ENCODE results near the gene STARD7. TPM values are rescaled to one million over a fixed set of nuclear protein-coding genes. Genes with fewer than 3 reads are reported as not detected.

Gene STARD7
- total and polyA plus RNA-seq, 10 of the 15 experiments (the other 5 are each of a cell fraction or from before 2014, with no cell fraction given) = 85.4 to 237 (median 153) TPM

DNA sequence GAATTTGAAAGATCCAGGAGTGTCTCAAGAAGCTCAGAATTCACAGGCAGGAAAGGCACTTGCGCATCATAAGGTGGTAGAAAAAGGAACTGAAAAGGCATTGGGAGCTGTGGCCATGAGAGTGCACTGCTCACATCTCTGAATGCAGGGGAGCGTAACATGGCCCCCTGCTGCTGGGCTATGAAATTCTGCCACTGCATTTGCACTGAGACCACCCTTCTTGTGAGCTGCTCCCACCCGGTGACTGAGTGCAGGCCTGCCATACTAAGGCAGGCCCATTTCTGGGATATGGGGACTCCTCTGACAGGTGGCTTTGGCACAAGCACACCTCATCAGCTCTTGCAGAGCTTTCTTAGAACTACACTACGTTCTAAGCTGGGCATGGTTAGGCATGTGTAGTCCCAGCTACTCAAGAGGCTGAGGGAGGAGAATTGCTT is 25.3 kb upstream of the STARD7 start (continued):
- TF ChIP-seq MEF2B (IDR thresholded peaks at IDR 0.05; ENCODE audit: partially characterized antibody, poor library complexity, severe bottlenecking) = peak; percentile 38
- TF ChIP-seq, protein P1, sequence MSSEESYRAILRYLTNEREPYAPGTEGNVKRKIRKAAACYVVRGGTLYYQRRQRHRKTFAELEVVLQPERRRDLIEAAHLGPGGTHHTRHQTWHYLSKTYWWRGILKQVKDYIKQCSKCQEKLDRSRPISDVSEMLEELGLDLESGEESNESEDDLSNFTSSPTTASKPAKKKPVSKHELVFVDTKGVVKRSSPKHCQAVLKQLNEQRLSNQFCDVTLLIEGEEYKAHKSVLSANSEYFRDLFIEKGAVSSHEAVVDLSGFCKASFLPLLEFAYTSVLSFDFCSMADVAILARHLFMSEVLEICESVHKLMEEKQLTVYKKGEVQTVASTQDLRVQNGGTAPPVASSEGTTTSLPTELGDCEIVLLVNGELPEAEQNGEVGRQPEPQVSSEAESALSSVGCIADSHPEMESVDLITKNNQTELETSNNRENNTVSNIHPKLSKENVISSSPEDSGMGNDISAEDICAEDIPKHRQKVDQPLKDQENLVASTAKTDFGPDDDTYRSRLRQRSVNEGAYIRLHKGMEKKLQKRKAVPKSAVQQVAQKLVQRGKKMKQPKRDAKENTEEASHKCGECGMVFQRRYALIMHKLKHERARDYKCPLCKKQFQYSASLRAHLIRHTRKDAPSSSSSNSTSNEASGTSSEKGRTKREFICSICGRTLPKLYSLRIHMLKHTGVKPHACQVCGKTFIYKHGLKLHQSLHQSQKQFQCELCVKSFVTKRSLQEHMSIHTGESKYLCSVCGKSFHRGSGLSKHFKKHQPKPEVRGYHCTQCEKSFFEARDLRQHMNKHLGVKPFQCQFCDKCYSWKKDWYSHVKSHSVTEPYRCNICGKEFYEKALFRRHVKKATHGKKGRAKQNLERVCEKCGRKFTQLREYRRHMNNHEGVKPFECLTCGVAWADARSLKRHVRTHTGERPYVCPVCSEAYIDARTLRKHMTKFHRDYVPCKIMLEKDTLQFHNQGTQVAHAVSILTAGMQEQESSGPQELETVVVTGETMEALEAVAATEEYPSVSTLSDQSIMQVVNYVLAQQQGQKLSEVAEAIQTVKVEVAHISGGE (CRISPR knock-in tag; IDR thresholded peaks at IDR 0.05) = no peak
- TF ChIP-seq ZSCAN29 (IDR thresholded peaks at IDR 0.05) = no peak
- peak in 1 of 2 experiments; percentile 51; a peak in 1 of 4 replicates for TF ChIP-seq EP300 (IDR thresholded peaks at IDR 0.05; ENCODE audit: borderline replicate concordance in 1 of 2, control insufficient read depth in 1 of 2, low read depth in 2 of 2, low read length in 2 of 2)
- no peak for TF ChIP-seq ASH2L (IDR thresholded peaks at IDR 0.05; ENCODE audit: borderline replicate concordance, low read depth)
- TF ChIP-seq PAX5 (IDR thresholded peaks at IDR 0.05; ENCODE audit: borderline replicate concordance, low read depth, low read length) = peak; percentile 99
- TF ChIP-seq TBL1XR1 (IDR thresholded peaks at IDR 0.05; ENCODE audit: low read depth, low read length) = no peak; the same call in 1 of the 2 replicates
- TF ChIP-seq SREBF1 (IDR thresholded peaks at IDR 0.05; ENCODE audit: low read length) = no peak
- TF ChIP-seq YBX1 (IDR thresholded peaks at IDR 0.05) = no peak
- TF ChIP-seq, protein P2, sequence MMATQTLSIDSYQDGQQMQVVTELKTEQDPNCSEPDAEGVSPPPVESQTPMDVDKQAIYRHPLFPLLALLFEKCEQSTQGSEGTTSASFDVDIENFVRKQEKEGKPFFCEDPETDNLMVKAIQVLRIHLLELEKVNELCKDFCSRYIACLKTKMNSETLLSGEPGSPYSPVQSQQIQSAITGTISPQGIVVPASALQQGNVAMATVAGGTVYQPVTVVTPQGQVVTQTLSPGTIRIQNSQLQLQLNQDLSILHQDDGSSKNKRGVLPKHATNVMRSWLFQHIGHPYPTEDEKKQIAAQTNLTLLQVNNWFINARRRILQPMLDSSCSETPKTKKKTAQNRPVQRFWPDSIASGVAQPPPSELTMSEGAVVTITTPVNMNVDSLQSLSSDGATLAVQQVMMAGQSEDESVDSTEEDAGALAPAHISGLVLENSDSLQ (IDR thresholded peaks at IDR 0.05) = no peak
- TF ChIP-seq, protein P3, sequence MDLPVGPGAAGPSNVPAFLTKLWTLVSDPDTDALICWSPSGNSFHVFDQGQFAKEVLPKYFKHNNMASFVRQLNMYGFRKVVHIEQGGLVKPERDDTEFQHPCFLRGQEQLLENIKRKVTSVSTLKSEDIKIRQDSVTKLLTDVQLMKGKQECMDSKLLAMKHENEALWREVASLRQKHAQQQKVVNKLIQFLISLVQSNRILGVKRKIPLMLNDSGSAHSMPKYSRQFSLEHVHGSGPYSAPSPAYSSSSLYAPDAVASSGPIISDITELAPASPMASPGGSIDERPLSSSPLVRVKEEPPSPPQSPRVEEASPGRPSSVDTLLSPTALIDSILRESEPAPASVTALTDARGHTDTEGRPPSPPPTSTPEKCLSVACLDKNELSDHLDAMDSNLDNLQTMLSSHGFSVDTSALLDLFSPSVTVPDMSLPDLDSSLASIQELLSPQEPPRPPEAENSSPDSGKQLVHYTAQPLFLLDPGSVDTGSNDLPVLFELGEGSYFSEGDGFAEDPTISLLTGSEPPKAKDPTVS (IDR thresholded peaks at IDR 0.05; ENCODE audit: low read depth, low read length) = no peak
- TF ChIP-seq SP1 (IDR thresholded peaks at IDR 0.05; ENCODE audit: low read depth, low read length) = no peak
- peak; percentile 7 to 46; a peak in 1 of 4 replicates for TF ChIP-seq BHLHE40 (IDR thresholded peaks at IDR 0.05; ENCODE audit: borderline replicate concordance in 1 of 2, low read depth in 2 of 2, low read length in 1 of 2)
- TF ChIP-seq, protein P4, sequence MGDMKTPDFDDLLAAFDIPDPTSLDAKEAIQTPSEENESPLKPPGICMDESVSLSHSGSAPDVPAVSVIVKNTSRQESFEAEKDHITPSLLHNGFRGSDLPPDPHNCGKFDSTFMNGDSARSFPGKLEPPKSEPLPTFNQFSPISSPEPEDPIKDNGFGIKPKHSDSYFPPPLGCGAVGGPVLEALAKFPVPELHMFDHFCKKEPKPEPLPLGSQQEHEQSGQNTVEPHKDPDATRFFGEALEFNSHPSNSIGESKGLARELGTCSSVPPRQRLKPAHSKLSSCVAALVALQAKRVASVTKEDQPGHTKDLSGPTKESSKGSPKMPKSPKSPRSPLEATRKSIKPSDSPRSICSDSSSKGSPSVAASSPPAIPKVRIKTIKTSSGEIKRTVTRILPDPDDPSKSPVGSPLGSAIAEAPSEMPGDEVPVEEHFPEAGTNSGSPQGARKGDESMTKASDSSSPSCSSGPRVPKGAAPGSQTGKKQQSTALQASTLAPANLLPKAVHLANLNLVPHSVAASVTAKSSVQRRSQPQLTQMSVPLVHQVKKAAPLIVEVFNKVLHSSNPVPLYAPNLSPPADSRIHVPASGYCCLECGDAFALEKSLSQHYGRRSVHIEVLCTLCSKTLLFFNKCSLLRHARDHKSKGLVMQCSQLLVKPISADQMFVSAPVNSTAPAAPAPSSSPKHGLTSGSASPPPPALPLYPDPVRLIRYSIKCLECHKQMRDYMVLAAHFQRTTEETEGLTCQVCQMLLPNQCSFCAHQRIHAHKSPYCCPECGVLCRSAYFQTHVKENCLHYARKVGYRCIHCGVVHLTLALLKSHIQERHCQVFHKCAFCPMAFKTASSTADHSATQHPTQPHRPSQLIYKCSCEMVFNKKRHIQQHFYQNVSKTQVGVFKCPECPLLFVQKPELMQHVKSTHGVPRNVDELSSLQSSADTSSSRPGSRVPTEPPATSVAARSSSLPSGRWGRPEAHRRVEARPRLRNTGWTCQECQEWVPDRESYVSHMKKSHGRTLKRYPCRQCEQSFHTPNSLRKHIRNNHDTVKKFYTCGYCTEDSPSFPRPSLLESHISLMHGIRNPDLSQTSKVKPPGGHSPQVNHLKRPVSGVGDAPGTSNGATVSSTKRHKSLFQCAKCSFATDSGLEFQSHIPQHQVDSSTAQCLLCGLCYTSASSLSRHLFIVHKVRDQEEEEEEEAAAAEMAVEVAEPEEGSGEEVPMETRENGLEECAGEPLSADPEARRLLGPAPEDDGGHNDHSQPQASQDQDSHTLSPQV (IDR thresholded peaks at IDR 0.05) = no peak
- TF ChIP-seq YY1 (IDR thresholded peaks at IDR 0.05; ENCODE audit: low read depth, low read length) = peak; percentile 77; the same call in 1 of the 2 replicates
- TF ChIP-seq MTA3 (IDR thresholded peaks at IDR 0.05; ENCODE audit: borderline replicate concordance, low read length) = no peak
- peak; percentile 75; the same call in 1 of the 2 replicates for TF ChIP-seq SMARCA5 (IDR thresholded peaks at IDR 0.05)
- no peak for TF ChIP-seq BRCA1 (IDR thresholded peaks at IDR 0.05; ENCODE audit: low read depth, low read length)
- TF ChIP-seq ESRRA (IDR thresholded peaks at IDR 0.05; ENCODE audit: low read length) = no peak
- TF ChIP-seq POLR2AphosphoS2 (IDR thresholded peaks at IDR 0.05; ENCODE audit: low read depth, low read length) = no peak
- TF ChIP-seq POU2F2 (IDR thresholded peaks at IDR 0.05; ENCODE audit: borderline replicate concordance, low read depth, low read length) = peak; percentile 26; the same call in 1 of the 3 replicates

All from GM12878 (cell line).